ENCODE data around the gene GALC.

GALC gene

GRCh38 chr14:88005978-88006851 is 13.2 kb upstream of the GALC start:
- no peak for DNase-seq

- DNase-seq = no peak
These were observed 12.1 kb upstream of the GALC start, which contains the start of gene GPR65 for GRCh38 chr14:88005050-88005481. GPR65 (plus strand) TSS chr14:88005135; CDS start chr14:88010848, 5,713 bp downstream.

GRCh38 chr14:88004506-88005036 is 11.6 kb upstream of the GALC start:
- DNase-seq = no peak

GRCh38 chr14:88003425-88003824 is 10.4 kb upstream of the GALC start:
- no peak for DNase-seq

- DNase-seq = no peak
These were observed 9.6 kb upstream of the GALC start for GRCh38 chr14:88002421-88003075.

- no peak for DNase-seq
These were observed 6.3 kb upstream of the GALC start for GRCh38 chr14:87999277-87999676.

GRCh38 chr14:87998482-87998881 is 5.5 kb upstream of the GALC start:
- no peak for DNase-seq

- DNase-seq = no peak
These were observed 3.3 kb upstream of the GALC start for GRCh38 chr14:87996291-87996592.

GRCh38 chr14:87995500-87996290 is 2.7 kb upstream of the GALC start:
- DNase-seq = no peak

GRCh38 chr14:87994974-87995373 is 2.0 kb upstream of the GALC start:
- DNase-seq = no peak

GRCh38 chr14:87992346-87992717 is 650 bp downstream of the GALC start:
- no peak for DNase-seq

- DNase-seq = no peak
These were observed 2.3 kb downstream of the GALC start for GRCh38 chr14:87990682-87991081.

GRCh38 chr14:87989956-87990299 is 3.1 kb downstream of the GALC start:
- no peak for DNase-seq

GRCh38 chr14:87989221-87989955 is 3.6 kb downstream of the GALC start:
- no peak for DNase-seq

GRCh38 chr14:87979689-87980088 is 13.3 kb downstream of the GALC start:
- no peak for DNase-seq

GRCh38 chr14:87975636-87976035 is 17.3 kb downstream of the GALC start:
- no peak for DNase-seq

- no peak for DNase-seq
These were observed 22.0 kb downstream of the GALC start for GRCh38 chr14:87971010-87971409.

GRCh38 chr14:87967496-87967895 is 25.5 kb downstream of the GALC start:
- no peak for DNase-seq

- DNase-seq = no peak
These were observed 26.2 kb downstream of the GALC start for GRCh38 chr14:87966816-87967215.

GRCh38 chr14:87961246-87961645 is 31.7 kb downstream of the GALC start:
- DNase-seq = no peak

- DNase-seq = no peak
These were observed 32.8 kb downstream of the GALC start for GRCh38 chr14:87960013-87960787.

GRCh38 chr14:87955501-87955900 is 37.5 kb downstream of the GALC start:
- DNase-seq = no peak
